Ramos (cell line): ENCODE results near the gene DHX58.

ENCODE experiments used
- in situ Hi-C: fragments of 300-500 bp; cut with MboI; formaldehyde crosslinking; loops from one replicate; pipeline ENCODE4 v1.14.3; 2022; ENCODE audit warnings: low sequenced_read_pairs; ENCODE audit not compliant: unreplicated experiment

Gene DHX58

GRCh38 chr17:42060231-42060630 is 52.3 kb downstream of the DHX58 start:
- in situ Hi-C loops = no loop called here

DNA sequence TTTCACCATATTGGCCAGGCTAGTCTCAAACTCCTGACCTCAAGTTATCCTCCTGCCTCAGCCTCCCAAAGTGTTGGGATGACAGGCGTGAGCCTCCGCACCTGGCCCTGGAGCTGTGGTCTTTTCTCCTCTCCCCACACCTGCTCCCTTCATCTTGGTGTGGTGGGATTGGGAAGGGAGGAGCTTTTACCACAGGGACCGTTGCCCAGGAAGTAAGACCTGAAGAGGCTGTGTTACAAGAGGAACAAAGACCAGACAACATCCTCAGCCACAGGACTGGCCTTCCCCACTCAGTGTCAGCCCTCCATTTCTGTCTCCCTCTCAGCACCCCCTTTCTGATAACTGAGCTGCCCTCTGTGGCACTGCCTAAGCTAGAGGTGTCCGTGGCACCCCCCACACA is 52.7 kb downstream of the DHX58 start:
- in situ Hi-C loops = no loop called here

DNA sequence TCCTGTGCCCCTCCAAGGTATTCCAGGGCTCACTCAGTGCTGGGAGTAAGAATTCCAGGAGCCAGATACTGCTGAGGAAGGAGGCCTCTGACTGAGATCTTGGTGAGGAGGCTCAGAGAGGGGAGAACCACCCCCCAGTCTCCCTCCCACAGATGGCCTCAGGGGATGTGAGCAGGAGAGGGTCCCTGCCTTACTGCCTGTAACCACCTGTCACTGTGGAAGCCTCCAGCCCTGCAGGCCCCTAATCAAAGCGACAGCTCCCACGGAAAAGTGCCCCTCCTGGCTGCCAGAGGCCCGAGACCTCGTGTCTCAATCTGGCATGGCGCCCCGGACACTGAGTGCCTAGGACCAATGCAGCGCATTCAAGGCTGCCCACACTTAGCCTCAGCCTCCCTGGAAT is 54.5 kb downstream of the DHX58 start:
- in situ Hi-C loops = no loop called here

- in situ Hi-C loops = no loop called here
Observed at GRCh38 chr17:42056635-42057034, 55.9 kb downstream of the DHX58 start.

GRCh38 chr17:42055496-42055895 is 57.0 kb downstream of the DHX58 start:
- in situ Hi-C loops = no loop called here

DNA sequence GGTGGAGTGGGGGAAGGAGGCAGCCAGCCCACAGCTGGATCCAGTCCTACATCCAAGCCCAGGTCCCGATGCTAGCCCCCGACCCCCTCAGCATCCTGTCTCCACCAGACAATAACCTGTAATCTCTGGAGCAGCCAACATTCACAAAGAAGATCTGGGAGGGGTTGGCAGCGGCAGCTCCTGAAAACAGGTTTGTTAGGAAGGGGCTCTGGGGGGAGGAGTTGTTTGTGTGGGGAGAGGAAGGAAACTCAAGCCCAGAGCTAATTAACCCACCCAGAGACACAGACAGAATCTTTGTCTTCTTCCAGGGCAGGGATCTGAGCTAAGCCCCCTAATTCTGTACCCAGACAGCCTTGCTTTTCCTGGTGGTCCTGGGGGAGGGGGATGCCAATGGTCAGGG is 57.5 kb downstream of the DHX58 start:
- in situ Hi-C loops = no loop called here

DNA sequence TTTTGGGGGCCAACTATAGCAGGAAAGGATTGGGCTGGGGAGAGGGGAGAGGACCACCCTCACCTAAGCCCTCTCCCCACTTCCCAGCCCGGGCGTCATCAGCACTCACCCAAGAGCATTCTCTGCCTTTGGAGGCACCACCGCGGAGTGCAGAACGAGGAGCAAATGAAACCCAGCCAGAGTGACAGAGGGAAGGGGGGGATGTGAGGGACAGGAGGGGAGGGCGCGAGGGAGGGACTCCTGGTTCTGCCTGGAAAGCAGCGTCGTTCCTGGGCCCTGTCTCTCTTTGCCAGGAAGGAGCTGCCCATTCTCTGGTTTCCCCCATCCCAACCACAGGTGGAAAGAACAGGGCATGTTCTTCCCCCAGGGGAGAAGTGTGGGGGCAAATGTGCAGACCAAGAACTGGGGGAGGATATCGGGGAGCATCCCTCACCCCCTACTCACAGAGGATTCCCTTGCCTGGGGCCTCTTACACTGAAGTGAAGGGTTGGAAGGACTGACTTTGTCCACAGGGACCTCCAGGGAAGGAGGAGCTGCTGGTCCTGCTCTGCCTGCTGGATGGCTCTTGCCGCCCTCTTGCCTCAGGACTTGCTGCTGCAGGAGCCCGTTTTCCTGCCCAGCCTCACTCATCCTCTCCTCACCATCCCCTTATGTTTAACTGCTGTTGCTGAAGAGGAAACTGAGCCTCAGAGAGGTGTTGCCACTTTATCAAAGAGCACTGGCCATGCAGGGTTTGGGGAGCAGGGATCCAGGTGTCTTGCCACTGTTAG is 58.6 kb downstream of the DHX58 start:
- in situ Hi-C loops = no loop called here

GRCh38 chr17:42052346-42052877 is 60.1 kb downstream of the DHX58 start:
- in situ Hi-C loops = no loop called here

- in situ Hi-C loops = no loop called here
Observed at GRCh38 chr17:42051645-42052044, 60.9 kb downstream of the DHX58 start.
